Activated CD8-positive, alpha-beta memory T cell treated with anti-CD3 and anti-CD28 coated beads for 24 hours (primary cell): ENCODE data around the gene IL36RN.

ENCODE experiments used
- DNase-seq: peaks from one replicate; pipeline ENCODE4 v3.0.0-alpha.2; 2020

IL36RN gene

GRCh38 chr2:113050921-113051895 is 7.8 kb upstream of the IL36RN start:
- DNase-seq = no peak

DNA sequence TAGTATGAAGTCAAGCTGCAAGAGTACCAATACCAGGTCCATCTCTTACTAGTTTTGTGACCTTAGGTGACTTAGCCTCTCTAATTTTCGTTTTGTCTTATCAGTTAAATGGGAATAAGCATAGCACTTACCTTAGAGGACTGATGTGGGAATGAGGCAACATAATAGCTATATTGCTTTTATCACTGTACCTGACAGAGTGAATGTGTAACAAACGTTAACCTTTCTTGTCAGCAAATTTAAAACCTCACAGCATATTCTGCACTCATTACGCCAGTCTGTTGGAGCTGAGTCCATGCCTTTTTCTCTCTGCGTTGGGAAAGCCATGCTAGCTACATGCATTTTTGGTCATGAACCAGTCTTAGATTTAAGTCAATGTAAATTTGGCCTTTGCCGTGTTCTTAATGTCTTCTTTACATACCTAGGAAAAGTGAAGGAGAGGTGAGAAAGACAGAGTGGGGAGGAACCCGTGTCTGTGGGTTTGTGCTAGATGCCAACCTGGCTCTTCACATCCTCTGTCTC is 6.5 kb upstream of the IL36RN start, which contains the start of gene IL36B:
Gene IL36B (minus strand): TSS at position 472 of the 522 bp plus-strand sequence.
- no peak for DNase-seq

GRCh38 chr2:113053666-113054065 is 5.3 kb upstream of the IL36RN start:
- DNase-seq = no peak

GRCh38 chr2:113054066-113054465 is 4.9 kb upstream of the IL36RN start:
- DNase-seq = no peak

DNA sequence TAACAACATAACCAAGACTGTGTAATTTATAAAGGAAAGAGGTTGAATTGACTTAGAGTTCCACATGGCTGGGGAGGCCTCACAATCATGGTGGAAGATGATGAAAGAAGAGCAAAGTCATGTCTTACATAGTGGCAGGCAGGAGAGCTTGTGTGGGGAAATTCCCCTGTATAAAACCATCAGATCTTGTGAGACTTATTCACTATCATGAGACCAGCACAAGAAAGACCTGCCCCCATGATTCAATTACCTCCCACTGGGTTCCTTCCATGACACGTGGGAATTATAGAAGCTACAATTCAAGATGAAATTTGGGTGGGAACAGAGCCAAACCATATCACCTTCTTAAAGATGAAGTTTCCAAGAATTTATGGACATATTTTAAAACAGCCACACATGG is 2.5 kb upstream of the IL36RN start:
- peak; percentile 38 for DNase-seq

DNA sequence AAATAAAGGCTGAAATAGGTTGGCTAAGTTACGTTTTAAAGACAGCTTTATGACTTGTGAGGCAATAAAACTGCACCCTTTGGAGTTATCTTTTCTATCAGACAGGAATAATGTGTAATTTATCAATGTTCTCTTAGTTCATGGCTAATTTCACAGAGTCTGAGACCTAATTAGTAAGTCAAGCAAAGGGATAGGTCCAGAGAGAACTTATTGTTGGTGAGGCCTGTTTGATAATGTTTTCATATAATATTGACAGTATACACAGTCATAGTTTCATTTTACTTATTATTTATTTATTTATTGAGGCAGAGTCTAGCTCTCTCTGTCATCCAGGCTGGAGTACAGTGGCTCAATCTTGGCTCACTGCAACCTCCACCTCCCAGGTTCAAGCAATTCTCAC is 1.9 kb upstream of the IL36RN start:
- DNase-seq = peak; percentile 1

DNA sequence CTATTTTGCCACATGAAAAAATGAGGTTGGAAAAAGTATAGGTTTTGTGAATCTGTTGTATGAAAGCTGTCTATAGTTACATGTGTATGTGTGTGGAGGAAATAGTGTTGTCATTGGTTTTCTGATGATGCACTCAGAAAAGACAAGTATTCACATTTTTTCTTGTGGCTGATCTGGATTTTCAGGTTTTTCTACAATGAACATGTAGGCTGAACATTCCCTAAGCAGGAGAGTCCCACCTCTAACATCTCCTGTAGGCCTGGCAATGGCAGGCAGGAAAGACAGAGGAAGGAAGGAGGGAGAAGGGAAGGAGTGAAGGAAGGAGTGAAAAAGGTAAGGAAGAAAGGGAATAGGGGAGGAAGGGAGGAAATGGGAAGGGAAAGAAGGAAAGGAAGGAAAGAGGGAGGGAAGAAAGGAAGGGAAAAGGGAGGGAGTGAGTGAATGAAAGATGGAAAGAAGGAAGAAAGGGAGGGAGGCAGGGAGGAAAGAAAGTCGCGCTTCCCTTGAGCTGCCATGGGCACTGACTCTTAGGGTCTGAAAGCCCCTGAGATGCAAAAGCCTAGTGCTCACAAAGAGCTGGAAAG is 495 bp upstream of the IL36RN start:
- DNase-seq = peak; percentile 1

DNA sequence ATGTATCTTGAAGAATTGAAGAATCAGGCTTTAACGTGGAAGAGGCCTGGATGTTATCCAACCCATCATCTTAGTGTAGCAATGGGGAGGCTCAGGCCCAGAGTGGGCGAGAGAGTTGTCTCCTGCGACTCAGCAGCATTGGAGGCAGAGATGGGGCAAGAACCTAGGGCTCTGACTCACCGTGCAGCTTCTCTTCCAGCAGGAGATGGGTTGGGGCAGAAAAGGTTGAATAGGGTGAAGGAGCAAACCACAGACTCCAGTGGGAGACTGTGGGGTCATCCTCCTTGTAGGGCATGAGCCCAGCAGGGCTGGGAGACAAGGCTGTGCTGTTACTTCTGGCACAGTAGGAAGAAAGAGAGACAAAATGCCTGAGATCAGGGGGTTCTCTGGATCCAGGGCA is 1.4 kb downstream of the IL36RN start:
- peak; percentile 45 for DNase-seq

GRCh38 chr2:113060796-113061195 is 1.8 kb downstream of the IL36RN start:
- DNase-seq = peak; percentile 5

- DNase-seq = peak; percentile 40
Measured at GRCh38 chr2:113061241-113061640, 2.2 kb downstream of the IL36RN start.

DNA sequence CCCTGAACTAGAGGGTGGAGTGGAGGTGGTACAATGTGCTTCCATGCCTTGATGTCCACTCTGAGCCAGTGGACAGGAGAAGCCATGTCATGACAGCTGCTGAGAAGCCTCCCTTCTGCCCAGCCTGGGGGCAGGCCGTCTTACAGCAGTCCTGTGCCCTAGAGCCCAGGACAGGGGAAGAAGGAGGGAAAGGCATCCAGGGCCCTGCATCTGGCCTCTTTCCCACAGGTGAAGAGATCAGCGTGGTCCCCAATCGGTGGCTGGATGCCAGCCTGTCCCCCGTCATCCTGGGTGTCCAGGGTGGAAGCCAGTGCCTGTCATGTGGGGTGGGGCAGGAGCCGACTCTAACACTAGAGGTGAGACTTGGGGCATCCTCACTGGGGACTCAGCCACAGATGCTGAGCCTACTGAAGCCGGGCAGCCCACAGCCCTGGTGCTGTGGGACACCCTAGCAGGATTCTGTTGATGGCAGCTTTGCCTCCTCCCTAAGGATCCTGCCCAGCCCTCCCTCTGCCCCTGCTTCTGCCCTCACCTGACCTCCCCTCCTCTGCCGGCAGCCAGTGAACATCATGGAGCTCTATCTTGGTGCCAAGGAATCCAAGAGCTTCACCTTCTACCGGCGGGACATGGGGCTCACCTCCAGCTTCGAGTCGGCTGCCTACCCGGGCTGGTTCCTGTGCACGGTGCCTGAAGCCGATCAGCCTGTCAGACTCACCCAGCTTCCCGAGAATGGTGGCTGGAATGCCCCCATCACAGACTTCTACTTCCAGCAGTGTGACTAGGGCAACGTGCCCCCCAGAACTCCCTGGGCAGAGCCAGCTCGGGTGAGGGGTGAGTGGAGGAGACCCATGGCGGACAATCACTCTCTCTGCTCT is 3.1 kb downstream of the IL36RN start:
- peak; percentile 40 for DNase-seq

- DNase-seq = peak; percentile 7
Measured at GRCh38 chr2:113064281-113064680, 5.3 kb downstream of the IL36RN start.

DNA sequence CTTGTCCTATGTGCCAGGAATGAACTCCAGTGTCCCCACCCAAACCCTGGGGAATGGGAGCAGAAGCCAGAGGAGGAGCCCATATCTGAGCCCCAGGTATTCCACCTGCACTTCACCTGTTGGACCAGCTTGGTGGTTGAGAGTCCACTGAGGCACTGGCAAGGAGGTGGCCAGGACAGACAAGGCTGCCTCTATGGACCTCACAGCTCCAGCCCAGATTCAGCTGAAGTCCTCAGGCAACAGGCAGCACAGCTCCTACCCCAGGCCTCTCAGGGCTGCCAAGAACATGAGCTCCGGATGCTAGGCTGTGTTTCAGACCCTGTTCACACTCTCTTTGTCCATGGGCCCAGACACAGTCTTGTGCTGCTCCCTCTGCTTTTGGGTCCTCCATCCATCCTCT is 5.9 kb downstream of the IL36RN start:
- peak; percentile 32 for DNase-seq

GRCh38 chr2:113067681-113068080 is 8.7 kb downstream of the IL36RN start, which contains the start of gene IL1F10:
IL1F10 (plus strand) TSS chr2:113067970; CDS start chr2:113072739, 4,769 bp downstream.
- peak; percentile 13 for DNase-seq

GRCh38 chr2:113068249-113068648 is 9.3 kb downstream of the IL36RN start:
- no peak for DNase-seq

- DNase-seq = no peak
Measured at GRCh38 chr2:113068706-113069485, 9.9 kb downstream of the IL36RN start.

- DNase-seq = peak; percentile 41
Measured at GRCh38 chr2:113069676-113070605, 10.9 kb downstream of the IL36RN start.

DNA sequence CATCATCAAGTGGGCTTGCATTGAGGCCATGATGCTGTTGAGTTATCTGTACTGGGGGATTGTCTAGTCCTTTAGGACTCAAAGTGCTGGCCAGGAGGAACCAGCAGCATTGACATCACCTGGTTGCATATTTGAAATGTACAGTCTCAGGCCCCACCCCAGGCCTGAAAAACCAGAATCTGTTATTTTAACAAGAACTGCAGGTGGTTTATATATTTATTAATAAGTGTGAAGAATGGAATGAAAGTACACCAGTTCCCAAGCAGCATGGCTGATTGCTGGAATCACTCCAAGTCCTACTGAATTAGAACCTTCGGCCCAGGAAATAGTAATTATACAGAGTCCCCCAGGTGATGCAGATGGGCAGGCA is 11.6 kb downstream of the IL36RN start:
- no peak for DNase-seq

DNA sequence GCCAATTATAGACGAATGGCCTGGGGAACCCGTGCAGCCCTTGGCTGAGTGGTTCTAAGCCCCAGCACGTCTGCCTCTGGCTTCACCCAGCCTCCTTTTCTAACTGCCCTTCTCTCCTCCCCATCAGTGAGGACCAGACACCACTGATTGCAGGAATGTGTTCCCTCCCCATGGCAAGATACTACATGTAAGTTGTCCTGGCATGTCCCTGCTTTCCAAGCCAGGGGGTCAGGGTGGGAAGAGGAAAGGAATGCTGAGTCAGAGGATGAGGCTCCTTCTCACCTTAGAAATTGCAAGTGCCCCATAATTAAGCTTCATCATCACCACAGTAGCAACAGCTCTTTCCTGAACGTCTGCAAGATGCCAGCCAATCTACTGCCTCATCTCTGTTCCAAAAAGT is 13.6 kb downstream of the IL36RN start:
- DNase-seq = no peak

DNA sequence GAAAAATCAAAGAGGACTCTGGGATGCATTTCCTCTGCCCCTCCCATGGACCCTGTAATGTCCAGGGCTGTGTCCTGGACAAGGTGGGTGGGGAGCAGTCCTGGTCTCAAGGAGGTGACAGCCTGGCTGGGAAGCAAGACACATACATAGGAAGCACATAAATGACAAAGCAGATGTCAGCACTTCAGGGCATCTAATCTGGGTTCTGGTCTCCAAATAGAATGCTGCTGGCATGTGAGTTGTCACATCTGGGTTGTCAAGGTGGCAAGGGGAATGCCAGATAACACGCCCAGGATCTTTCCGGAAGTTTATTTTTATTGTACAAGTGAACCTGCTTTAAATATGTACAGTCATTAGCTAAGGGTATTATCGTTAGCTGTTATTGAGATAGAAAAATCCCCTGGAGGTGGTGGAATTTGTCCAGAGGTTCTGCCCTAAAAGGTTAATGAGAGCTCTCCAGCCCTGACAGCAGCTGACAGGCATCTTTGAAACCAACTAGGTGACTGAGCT is 14.4 kb downstream of the IL36RN start:
- no peak for DNase-seq

GRCh38 chr2:113075030-113075429 is 16.0 kb downstream of the IL36RN start:
- peak; percentile 61 for DNase-seq
